ENCODE results near the gene OR2T29.

DNA sequence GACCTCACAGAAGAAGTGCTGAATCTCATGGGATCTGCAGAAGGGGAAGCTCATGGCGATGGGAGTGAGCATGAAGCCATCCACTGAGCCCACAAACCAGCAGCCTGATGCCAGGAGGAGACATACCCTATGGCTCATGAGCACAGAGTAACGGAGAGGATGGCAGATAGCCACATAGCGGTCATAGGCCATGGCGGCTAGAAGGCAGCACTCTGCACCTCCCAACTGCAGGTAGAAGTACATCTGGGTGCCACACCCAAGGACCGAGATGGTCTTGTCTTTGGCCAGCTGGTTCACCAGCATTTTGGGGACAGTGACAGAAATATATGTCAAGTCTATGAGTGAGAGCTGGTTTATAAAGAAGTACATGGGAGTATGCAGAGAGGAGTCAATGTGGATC, 30.7 kb upstream of the OR2T29 start:
- TF ChIP-seq, protein P1, sequence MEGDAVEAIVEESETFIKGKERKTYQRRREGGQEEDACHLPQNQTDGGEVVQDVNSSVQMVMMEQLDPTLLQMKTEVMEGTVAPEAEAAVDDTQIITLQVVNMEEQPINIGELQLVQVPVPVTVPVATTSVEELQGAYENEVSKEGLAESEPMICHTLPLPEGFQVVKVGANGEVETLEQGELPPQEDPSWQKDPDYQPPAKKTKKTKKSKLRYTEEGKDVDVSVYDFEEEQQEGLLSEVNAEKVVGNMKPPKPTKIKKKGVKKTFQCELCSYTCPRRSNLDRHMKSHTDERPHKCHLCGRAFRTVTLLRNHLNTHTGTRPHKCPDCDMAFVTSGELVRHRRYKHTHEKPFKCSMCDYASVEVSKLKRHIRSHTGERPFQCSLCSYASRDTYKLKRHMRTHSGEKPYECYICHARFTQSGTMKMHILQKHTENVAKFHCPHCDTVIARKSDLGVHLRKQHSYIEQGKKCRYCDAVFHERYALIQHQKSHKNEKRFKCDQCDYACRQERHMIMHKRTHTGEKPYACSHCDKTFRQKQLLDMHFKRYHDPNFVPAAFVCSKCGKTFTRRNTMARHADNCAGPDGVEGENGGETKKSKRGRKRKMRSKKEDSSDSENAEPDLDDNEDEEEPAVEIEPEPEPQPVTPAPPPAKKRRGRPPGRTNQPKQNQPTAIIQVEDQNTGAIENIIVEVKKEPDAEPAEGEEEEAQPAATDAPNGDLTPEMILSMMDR (conservative IDR thresholded peaks at IDR 0.05 in 1 of 2, IDR thresholded peaks at IDR 0.05 in 1 of 2; ENCODE audit: extremely low read depth in 1 of 2, insufficient read depth in 1 of 2, low read depth in 1 of 2, low read length in 2 of 2), result no peak
- no peak for TF ChIP-seq EZH2 (IDR thresholded peaks at IDR 0.05; ENCODE audit: borderline replicate concordance, low read length)
